Islet of Langerhans (tissue), 1 donor: ENCODE measurements around the gene SLC8A3.
A peak's percentile ranks its signal among the peaks of the same experiment; 100 is the strongest.

Experiments
- FAIRE-seq: peaks from one replicate; lab custom pipeline; 2011; peaks lifted over from hg19 to GRCh38; lab: Jason Lieb, UNC

The SLC8A3 gene

DNA sequence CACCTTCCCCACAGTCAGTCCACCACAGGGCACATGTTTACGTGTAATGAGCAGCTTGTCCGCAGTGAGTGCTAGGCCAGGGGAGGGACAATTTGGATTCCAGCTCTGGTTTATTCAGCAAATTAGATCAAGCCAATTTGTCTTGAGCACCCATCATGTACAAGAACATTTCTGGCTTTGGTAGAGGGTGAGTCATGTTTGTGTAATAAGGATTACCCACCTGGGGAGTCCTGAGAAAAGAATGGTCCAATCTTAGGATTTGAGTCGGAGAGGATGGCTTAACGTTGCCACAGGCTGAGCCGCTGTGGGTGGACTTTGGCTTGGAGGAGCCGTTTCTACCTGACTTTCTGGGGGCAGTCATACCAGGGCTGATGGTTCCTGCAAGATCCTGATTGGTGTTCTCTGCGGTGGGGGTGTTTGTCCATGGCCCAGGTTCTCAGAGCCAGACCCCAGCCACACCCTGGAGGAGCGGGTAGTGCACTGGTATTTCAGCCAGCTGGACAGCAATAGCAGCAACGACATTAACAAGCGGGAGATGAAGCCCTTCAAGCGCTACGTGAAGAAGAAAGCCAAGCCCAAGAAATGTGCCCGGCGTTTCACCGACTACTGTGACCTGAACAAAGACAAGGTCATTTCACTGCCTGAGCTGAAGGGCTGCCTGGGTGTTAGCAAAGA lies 165.8 kb downstream of the SLC8A3 start:
- no peak for FAIRE-seq

- no peak for FAIRE-seq
Measured at GRCh38 chr14:70021548-70022220, 167.1 kb downstream of the SLC8A3 start.

DNA sequence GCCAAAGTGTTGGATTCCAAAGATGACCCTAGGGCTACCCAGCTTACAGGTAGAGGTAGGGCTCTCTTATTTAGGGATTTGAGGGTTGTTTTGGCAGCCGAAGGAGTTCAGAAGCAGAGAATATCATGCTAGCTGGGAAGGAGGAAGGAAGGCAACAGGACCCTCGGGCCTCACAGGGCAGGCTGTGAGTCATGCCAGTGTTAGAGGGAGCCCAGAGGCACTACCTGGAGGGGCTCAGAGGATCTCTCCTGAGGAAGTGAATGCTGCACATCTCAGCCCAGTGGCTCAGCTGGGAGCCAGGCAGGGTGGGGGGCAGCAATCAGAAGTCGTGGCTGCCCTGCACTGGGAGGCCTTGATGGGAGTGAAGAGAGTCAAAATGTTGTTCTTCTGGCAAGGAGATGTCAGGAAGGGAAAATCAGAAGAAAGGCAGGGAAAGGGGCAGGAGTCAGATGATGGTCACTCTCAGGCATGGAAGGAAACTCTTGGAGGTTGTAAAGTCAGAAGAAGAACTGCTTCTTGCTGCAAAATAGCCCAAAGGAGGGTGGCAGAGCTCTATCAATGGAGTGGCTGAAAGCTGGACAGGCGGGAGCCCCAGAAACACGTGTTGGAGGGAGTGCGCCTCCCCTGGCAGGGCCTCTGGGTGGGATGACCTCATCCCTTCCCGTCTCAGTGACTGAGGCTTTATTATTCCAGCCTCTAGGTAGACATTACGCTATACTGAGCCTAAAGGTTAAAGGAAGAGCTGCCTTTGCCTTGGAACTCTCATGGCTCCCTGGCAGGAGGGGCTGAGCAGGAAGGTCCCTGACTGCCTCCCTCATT lies 168.2 kb downstream of the SLC8A3 start:
- no peak for FAIRE-seq

GRCh38 chr14:70019695-70020094 lies 169.1 kb downstream of the SLC8A3 start:
- no peak for FAIRE-seq

- FAIRE-seq = no peak
Measured at GRCh38 chr14:70018713-70019211, 170.0 kb downstream of the SLC8A3 start.

DNA sequence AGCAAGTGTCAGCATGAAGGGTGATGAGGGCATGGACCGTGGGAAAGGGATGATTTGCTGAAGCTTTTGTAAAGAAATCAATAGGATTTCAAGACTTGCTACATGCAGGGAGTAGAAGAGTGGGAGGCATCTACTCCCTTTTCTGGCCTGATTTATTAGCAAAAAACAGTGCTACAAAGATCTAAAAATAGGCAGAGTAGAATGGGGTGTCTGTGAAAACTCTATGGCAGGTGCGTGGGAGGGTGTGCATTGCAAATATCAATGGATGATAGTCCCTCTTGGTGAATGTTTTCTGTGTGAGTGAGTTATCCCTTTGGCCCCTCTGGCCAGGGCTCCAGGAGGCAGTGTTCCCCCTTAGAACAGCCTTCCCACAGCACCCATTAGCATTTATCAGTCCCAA lies 170.5 kb downstream of the SLC8A3 start:
- FAIRE-seq = no peak

DNA sequence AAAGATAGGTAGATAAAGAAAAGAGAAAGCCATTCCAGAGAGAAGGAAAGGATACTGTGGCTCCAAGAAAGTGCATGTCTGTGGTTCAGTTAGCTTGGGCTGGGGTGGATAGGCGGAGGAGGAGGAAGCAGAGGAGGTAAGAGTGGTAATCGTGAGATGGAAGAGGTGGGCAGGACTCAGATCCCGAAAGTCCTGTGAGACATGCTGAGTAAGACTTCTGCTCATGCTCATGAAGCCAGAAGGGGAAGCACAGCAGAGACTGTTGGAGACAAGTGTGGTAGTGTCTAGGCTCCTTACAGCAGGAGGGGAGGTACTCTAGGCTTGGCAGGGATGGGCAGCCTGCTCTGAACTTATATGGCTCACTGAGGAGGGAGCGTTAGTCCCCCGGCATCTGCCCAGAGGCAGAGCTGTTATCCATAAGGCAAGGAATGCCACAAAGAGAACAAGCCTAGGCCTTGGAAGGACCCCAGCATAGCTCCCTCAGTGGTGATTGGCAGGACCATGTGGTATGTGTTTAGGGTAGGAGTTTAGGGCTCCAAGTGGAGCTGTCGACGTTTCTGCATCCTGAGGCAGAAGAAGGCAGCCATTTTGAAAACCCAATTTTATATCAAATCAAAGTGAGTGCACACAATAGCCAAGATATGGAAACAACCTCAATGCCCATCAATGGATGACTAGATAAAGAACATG lies 174.2 kb downstream of the SLC8A3 start:
- no peak for FAIRE-seq

DNA sequence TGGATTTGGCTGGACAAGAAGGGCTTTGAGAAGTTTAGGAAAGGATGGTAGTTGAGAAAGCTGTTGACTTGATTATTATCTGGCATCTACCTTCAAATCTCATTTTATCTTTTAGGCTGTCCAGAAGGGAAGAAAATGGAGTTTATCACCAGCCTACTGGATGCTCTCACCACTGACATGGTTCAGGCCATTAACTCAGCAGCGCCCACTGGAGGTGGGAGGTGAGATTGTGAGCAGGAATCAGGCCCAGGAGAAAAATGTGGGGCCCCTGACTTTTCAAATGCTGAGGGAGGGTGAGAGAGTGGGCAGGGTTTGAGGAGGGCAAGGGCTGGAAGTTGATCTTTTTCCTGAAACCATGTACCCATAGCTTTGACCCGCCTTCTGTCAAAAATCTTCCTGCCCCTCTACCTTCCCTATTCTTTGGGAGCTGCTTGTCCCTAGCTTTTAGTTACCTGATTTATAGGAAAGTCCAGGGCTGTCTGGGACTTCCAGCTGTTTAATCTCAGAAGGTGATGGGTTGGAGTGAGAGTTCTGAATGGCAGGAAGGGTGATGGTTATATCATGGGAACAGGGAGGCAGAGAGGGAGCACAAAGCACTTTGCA lies 175.4 kb downstream of the SLC8A3 start:
- FAIRE-seq = no peak

DNA sequence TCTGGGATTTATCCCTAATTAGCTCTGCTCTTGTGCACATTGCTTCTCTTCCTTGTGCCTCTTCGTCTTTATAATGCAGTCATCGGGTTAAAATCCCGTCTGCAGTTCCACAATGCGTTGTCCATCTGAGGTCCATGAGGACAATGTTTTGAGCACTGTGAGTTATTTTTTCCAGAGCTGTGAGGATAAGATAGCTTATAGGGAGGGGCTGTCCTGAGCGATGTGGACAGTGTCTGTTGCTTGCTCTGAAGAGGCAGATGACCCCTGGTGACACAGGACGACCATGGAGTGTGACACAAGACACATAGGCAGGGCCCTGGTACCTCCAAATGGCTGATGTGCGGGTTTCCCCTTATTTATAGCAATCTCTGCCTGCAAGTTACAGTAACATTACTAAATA lies 177.0 kb downstream of the SLC8A3 start:
- FAIRE-seq = no peak

- FAIRE-seq = no peak
Measured at GRCh38 chr14:70011098-70011497, 177.7 kb downstream of the SLC8A3 start.

- no peak for FAIRE-seq
Measured at GRCh38 chr14:70009961-70010360, 178.8 kb downstream of the SLC8A3 start.

DNA sequence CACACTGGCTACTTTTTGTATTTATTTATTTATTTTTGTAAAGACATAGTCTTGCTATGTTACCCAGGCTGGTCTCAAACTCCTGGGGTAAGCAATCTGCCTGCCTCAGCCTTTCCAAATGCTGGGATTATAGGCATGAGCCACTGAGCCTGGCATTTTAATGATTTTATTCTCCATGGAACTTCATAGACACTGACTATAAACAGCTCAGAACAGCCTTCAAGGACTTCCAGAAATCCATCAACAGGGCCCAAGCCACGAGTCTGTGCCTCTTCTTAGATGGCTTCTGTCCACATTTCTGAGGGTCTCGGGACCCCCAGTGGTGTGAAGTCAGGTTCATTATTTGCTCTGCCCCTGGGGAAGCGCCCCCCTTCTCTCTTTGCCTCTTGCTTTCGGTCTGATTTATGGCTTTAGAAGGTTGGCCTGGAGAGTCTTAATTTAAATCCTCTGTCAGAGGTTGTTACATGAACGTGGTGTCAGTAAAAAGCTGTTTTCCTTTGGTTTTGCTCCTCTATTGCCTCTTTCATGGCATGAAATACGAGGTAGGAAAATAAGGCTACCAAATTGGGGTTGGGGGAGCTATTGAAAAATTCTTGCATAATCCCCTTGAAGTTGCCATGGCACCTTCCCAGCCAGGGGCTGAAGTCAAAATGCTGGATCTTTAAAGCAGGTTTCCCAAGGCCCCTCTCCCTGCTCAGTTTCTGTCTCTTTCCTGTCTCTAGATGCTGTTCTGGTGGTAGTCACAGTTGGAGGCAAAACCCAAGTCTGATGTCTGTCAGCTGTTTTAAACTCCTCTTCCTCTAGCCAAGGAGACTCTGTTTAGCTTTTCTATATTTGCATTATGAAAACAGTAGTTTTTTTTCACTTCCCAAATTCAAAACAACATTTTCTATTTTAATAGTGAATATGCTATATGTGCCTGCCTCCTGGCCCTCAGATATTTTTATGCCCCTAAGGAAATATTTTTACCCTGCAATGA lies 180.2 kb downstream of the SLC8A3 start:
- FAIRE-seq = no peak

GRCh38 chr14:70006699-70007098 lies 182.1 kb downstream of the SLC8A3 start:
- no peak for FAIRE-seq

DNA sequence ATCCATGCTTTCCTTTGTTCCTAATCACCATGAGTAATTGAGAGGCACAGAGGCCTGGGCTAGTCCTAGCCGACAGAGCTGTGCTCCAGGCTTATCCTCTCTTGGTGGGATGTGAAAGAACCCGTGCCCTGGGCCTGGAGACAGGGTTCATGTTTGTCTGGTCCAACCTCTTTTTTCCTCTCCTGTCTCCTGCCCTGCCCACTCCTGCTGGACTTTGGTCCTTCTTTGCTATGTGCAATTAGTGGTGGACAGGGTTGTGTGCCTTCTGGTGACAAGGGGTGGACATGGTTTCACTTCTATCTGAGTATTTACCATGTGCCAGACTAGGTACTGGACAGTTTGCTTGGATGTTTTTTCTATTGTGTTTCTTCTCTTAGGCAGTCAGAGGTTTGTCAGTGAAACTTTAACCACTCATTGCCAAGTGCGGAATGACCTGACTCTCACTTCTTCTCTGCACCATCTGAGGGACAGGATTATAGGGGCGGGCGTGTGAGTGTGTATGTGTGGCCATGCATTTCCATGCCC lies 183.4 kb downstream of the SLC8A3 start:
- no peak for FAIRE-seq

GRCh38 chr14:70004791-70005190 lies 184.0 kb downstream of the SLC8A3 start:
- no peak for FAIRE-seq

DNA sequence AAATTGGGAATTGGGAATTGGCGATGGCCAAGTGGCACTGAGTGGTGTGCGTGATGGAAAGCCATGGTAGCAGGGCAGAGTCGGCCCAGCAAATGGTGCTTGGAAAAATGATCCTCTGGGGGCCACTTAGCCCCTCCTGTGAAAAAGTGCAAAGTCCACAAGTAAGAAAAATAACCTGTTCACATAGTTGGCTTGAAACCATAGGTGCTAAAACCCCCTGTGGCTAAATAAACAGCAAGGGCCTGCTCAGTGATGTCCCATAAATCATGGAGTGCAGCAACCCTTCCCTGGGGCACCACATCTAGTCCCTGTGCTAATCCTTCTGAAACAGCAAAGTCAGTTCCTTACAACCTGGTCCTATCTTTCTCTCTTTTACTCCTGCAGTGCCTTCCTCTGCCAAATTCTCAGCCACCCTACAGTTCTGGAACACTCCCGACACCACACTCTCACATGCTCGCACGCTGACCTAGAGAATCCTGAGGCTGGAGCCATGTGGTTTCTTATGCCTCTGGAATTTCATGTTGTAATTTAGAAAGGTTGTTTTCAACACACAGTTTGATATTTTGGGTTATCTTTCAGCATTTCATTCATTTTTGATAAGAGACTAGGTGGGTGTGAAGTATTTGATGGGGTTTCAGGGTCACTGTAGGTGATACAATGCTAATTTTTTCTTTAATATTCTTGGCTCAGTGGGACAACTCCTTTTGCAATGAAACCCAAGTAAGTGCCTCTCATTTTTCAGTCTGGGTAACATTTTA lies 186.0 kb downstream of the SLC8A3 start:
- FAIRE-seq = no peak

DNA sequence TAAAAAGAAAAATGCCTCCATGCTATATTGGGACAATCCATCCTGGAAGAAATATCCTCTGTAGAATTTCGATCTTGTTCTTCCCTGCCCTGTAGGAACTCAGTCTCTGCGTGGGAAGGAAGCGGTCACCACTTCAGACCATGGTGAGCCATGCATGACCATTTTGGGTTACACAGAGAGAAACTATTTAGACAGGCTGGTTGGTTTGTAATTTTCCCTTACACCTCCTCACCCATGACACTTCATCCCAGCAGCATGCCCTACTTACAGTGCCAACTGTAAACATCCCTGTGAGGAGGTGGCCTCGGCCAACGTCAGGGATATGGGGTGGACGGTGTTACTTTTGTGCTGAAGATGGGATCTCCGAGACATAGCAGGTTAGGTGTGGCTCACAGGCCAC lies 188.2 kb downstream of the SLC8A3 start:
- no peak for FAIRE-seq

GRCh38 chr14:69999261-69999674 lies 189.5 kb downstream of the SLC8A3 start:
- peak; percentile 95 for FAIRE-seq

DNA sequence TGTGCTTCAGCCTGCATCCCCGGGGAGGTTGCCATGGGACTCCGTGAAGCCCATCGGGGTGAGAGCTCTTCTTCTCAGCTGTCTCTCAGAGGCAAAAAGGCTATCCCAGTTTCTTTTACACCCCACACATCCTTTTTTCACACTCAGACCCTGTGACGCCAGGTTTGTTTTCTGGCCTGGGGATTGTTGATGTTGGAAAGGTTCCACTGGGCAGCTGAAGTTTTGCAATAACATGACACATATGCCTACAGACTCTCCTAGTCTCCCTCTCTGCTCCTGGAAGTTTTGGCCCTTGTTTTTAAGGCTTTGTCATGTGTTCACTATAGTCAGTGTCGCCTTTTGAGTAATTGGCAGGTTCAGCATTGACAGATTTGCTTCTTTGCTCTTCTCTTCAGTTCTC lies 190.9 kb downstream of the SLC8A3 start:
- no peak for FAIRE-seq

DNA sequence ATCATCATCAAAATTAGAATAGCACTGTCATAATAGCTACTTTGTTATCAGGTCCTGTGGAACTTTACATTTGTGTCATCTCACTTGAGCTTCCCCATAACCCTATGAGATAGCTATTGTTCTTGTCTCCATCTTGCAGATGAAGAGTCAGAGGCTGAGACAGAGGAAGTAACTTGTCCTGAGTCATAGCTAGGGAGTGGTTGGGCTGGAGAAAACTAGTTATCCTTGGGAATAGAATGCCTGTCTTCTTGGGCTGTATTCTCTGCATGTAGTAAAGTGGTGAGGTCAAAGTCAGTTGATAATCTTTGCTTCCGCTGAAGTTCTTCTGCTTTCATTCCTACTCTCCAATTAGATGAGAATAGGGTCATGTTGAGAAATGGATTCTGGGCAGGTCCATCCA lies 192.5 kb downstream of the SLC8A3 start:
- FAIRE-seq = no peak
